GM21367 (cell line): ENCODE measurements around the gene ADAMTS12.
"Not testable (repeated sequence)": the region's sequence is repeated elsewhere in the genome, so short reads cannot be mapped to it uniquely, and the experiment has no call there.

ENCODE experiments used
- ATAC-seq: cut with Tn5 transposase; IDR thresholded peaks from one replicate; pipeline ENCODE4 v1.9.1; 2021; ENCODE audit not compliant: unreplicated experiment

Gene ADAMTS12

GRCh38 chr5:33891788-33892619 is at the start of gene ADAMTS12:
ADAMTS12 (minus strand) TSS chr5:33891990; CDS start chr5:33891856, 134 bp downstream.
- ATAC-seq: no peak

- ATAC-seq: no peak
Measured at GRCh38 chr5:33941090-33941489, 49.3 kb upstream of the ADAMTS12 start.

- ATAC-seq: no peak
Measured at GRCh38 chr5:33939556-33940262, 47.9 kb upstream of the ADAMTS12 start.

- ATAC-seq: no peak
Measured at GRCh38 chr5:33938881-33939280, 47.1 kb upstream of the ADAMTS12 start.

- no peak for ATAC-seq
Measured at GRCh38 chr5:33938507-33938796, 46.7 kb upstream of the ADAMTS12 start.

GRCh38 chr5:33937707-33938506 is 46.1 kb upstream of the ADAMTS12 start:
- ATAC-seq: no peak

GRCh38 chr5:33937017-33937706 is 45.4 kb upstream of the ADAMTS12 start:
- ATAC-seq: no peak

GRCh38 chr5:33936381-33937016 is 44.7 kb upstream of the ADAMTS12 start, which contains the start of gene RXFP3:
RXFP3 (plus strand) TSS chr5:33936386; CDS start chr5:33936741, 355 bp downstream.
- ATAC-seq: no peak

- ATAC-seq: no peak
Measured at GRCh38 chr5:33936004-33936380, 44.2 kb upstream of the ADAMTS12 start.

GRCh38 chr5:33934176-33934575 is 42.4 kb upstream of the ADAMTS12 start:
- peak; percentile 6 for ATAC-seq

GRCh38 chr5:33933723-33934169 is 42.0 kb upstream of the ADAMTS12 start:
- ATAC-seq: peak; percentile 85

GRCh38 chr5:33931136-33931535 is 39.3 kb upstream of the ADAMTS12 start:
- no peak for ATAC-seq

GRCh38 chr5:33929925-33930690 is 38.3 kb upstream of the ADAMTS12 start:
- no peak for ATAC-seq

GRCh38 chr5:33928283-33928682 is 36.5 kb upstream of the ADAMTS12 start:
- no peak for ATAC-seq

- ATAC-seq: no peak
Measured at GRCh38 chr5:33927685-33928084, 35.9 kb upstream of the ADAMTS12 start.

- ATAC-seq: no peak
Measured at GRCh38 chr5:33925278-33925677, 33.5 kb upstream of the ADAMTS12 start.

- no peak for ATAC-seq
Measured at GRCh38 chr5:33921002-33921401, 29.2 kb upstream of the ADAMTS12 start.

GRCh38 chr5:33914844-33915243 is 23.1 kb upstream of the ADAMTS12 start:
- not testable (repeated sequence) for ATAC-seq

- not testable (repeated sequence) for ATAC-seq
Measured at GRCh38 chr5:33906248-33906647, 14.5 kb upstream of the ADAMTS12 start.

- no peak for ATAC-seq
Measured at GRCh38 chr5:33905381-33905780, 13.6 kb upstream of the ADAMTS12 start.
